ENCODE data around the gene RELL1.

Gene RELL1

DNA sequence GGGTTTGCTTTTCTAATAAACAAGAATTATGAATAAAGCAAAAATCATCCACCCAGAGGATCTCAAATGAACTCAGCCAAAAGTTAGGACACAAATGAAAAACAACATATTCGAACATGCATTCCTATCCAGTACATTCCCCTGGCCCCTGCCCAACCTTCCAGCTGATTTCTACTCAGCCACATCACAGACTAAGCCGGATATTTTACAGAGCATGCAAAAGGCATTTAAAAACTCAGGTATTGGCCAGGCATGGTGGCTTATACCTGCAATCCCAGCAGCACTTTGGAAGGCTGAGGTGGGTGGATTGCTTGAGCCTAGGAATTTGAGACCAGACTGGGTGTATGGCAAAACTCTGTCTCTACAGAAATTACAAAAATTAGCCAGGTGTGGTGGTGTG lies 54.6 kb downstream of the RELL1 start:
- DNase-seq, result no peak

DNA sequence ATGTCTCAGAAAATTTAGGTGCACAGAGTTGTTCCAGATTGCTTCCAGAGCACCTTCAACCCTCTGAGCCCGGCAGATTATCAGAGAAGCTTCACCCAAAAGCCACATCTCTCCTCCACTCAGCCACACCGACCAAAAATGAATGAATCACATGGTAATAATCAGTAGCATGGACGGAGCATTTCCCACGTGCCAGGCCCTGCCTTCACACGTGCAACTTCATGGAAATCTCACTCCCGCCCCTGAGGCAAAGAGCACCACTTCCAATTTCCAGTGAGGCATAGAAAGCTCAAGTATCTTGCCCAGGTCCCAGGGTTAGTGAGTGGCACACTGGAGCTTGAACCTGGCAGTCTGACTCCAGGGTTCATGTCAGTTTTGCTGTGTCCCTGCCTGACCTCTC lies 56.5 kb downstream of the RELL1 start:
- no peak for DNase-seq

DNA sequence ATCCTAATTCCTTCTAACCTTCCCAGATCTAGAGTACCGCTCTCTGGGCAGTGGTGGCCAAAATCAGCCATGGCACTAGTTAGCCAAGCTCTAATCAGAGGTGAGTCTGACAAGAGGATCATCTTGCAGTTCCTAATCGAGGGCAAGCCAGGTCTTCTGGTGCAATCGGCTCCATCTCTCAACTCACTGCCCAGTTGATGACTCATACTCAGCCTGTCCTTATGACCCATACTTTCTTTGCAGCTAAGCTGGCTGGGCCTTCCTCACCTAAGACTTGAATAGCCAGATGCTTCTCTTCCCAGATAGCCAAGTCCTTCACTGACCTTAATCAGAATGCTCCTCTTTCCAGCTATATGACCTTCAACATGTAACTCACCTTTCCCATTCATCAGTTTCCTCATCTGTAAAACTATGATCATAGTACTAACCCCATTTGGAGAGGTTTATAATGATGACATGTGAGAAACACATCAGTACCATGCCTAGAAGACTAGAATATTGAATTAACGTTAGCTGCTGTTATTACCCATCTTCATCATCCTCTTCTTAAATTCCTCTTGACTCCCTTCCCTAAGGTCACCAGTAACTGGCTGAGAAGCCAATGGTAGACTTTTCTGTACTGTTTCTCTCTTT lies 57.1 kb downstream of the RELL1 start:
- DNase-seq, result no peak

DNA sequence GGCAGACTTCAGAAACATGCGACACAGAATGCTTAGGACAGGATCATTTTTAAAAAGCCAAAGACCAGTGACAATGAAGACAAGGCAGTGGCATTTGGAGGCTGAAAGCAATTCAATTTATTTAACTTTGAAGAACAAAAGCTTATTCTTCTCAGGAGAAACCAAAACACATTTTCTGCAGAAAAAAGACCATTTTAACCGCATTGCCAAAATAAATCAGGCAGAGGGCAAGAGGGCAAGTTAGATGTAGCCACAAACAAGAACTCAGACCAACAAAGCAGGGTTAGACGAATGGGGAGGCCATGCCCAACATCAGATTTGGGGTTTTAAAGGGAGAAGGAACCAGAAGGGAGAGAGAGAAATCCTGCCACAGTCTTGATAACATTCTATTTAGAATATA lies 58.9 kb downstream of the RELL1 start:
- no peak for DNase-seq

DNA sequence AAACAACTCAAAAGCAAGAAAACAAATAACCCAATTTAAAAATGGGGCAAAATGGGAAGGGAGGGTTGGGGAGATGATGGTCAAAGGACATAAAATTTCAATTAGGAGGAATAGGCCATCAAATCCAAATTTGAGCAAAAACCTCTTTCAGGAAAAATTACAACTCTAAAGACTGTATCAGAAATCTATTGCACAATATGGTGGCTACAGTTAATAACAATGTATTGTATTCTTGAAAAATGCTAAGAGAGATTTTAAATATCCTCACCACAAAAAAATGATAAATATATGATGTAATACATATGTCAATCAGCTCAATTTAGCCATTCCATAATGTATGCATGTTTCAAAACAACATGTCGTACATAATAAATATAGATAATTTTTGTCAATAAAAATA lies 60.7 kb downstream of the RELL1 start:
- no peak for DNase-seq

DNA sequence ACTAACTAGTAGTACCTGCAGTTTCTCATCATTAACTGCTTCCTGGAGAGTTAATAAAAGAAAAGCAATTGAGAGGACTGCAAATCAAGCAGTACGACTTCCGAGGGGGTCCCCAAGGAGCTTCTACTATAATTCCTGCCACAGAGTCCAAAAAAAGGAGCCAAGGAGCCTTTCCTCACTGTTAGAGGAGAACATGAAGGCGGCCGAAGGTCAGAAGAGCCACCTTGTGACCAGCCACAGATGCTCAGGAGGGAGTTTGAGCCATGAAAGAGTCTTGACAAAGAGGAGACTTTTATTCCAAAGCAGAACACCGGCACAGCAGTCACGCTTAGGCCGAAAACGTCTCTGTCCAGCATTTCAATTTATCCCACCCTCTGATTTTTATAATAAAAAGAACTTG lies 62.2 kb downstream of the RELL1 start:
- no peak for DNase-seq

DNA sequence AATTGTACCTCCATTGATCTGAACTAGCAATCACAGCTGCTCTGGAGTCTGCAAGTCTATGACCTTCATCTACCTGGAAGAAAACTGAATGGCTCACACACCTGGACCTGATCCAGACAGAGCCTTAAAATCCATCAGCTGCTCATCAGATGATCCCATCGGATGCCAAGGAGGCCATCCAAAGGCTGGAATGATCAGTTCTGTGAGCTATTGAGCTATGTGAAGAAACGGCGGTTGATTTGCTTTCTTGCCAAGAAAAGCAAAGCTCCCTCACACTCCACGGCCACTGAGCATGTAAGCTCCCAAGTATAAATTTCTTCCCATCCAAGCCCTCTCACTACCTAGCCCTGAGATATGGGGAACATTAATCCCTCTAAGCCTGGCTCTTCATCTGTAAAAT lies 63.1 kb downstream of the RELL1 start:
- DNase-seq, result no peak

DNA sequence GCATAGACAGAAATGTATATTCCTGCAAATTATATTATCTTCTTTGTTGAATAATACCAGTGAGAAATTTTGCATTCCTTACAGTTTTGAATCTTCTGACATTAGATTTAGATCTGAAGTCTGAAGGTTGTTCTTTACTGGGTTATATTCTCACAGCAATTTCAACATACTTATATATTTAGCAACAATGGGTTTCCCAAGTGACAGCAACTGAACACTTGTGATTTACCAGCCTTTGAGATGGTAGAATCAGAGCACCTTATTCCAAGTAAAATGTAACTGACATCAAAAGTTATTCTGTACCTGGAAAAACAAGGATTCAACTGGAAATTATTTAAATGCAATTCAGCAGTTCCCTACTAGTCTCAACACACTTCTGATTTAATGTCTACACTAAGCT lies 66.0 kb downstream of the RELL1 start:
- no peak for DNase-seq

DNA sequence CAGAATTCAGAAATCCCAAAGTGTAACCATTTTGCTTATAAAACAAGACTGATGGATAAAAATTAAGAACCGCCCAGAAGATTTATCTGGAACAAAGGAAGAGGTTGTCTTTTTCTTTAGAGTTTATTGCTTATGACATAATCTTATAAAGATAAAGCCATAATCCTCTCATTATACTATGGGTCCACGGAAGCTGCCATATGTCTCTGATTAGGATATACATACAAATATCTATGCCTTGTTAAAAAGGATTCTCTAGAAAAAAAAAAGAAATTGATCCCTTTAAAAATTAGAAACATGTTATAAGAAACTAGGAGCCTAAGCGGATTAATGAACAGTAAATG lies 70.5 kb downstream of the RELL1 start:
- DNase-seq, result no peak

DNA sequence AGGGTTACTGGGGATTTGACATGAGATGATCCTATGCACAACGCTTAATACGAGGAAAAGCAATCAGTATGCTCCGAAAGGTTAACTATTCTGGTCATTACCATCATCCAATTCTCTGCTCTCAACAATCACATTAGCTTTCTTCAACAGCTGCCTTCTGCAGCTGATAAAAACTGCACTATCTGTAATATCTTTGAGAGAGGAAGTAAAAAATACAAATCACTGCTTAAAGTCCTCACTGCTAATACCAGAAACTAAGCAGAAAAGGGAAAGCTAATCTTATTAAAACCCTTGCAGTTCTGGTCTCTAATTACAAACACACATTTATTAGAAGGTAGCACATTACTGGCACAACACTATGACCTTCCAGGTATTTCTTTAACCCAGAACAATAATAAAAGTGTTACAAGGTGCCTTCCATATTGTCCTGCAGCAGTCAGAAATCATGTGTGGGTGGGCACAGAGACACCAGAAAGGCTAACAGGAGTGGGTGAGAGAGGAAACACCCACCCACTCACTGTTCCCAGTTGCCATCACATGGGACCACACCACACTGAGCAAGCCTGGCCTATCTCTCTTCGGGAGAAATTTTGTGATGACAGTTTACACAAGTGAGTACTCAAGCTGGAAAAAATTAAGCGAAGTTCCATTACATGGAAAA lies 71.0 kb downstream of the RELL1 start:
- DNase-seq, result no peak

DNA sequence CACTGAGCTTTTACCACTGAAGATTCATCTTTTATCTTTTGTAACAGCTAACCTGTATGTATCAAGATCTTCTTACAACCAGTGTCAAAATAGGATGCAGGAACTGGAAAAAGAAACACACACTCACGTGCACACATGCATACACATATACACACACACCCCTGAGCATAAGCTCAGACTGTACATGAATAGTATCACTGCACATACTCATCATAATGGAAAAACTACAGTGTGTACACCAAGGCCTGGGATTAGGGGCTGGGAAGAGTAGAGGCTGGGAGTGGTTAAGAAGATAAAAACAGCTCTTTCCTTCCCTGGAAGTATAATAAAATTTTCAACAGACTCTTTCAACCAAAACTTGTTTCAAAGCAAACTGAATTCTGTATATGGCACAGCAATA lies 73.4 kb downstream of the RELL1 start:
- DNase-seq, result no peak

DNA sequence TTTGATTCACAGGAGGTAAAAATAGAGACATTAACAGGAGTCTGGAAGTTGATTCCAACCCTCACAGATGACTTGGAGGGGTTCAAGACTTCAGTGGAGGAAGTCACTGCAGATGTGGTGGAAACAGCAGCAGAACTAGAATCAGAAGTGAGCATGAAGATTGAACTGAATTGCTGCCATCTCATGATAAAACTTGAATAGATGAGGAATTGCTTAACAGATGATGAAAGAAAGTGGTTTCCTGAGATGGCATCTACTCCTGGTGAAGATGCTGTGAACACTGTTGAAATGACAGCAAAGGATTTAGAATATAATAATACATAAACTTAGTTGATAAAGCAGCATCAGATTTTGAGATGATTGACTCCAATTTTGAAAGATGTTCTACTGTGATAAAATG lies 76.5 kb downstream of the RELL1 start:
- DNase-seq, result no peak

DNA sequence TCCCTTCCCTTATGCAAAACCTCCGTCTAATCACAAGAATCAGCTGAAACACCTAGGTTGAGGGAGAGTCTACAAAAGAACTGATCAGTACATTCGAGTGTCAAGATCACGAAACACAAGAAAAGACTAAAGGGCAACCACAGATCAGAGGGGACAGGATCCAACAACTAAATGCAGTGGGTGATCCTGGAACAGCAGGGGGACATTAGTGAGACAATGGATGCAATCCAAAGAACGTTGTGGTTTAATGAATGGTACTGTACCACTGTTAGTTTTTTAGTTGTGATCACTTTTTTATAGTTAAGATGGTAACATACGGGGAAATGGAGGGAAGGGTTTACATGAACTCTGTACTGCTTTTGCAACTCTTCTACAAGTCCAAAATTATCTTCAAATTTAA lies 79.2 kb downstream of the RELL1 start:
- no peak for DNase-seq

DNA sequence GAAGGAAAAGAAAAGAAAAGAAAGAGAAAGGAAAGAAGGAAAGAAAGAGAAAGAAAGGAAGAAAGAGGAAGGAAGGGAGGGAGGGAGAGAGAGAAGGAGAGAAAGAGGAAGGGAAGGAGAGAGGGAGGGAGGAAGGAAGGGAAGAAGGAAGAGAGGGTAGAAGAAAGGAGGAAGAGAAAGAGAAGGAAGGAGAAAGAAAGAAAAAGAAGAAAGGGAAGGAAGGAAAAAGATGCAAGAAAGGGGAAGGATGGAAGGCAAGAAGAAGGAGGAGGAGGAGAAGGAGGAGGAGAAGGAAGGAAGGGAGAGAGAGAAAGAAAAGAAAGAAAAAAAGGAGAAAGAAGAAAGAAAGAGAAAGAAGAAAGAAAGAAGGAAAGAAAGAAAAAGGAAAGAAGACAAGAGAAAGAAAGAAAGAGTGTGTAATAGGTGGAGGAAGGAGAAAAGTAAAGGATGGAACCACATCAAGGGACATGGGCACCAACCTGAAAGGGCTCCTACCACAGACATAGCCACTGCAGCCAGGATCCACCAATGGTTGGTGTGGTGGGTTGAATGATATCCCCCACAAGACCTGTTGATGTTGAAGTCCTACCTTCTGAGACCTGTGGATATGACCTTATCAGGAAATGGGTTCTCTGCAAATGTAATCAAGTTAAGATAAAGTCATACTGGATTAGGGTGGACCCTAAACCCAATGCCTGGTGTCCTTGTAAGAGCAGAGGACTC lies 80.2 kb downstream of the RELL1 start:
- DNase-seq, result no peak

DNA sequence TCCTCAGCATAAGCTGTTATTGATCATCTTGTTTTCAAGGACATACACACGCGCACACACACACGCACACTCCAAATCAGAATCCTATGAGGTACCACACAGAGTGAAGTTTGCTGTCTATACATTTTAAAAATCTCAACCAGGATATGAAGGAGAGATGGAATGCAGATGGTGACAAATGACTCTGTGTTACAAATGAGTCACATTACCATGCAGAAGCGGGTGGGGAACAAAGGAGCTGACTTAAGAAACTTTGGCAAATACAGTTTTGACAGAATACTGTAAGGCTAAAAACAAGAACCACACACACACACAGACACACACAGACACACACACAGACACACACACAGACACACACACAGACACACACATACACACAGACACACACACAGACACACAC lies 81.7 kb downstream of the RELL1 start:
- DNase-seq, result no peak

DNA sequence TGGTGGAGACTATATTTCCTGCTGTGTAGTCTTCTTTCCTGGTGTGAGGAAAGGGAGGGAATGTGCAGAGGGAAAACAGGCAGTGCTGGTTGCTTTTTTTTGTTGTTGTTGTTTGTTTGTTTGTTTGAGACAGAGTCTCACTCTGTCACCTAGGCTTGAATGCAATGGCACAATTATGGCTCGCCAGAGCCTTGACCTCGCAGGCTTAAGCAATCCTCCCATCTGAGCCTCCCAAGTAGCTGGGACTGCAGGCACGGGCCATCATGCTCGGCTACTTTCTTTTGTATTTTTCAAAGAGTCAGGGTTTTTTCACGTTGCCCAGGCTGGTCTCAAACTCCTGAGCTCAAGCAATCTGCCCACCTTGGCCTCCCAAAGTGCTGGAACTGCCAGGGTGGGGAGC lies 82.5 kb downstream of the RELL1 start:
- no peak for DNase-seq

DNA sequence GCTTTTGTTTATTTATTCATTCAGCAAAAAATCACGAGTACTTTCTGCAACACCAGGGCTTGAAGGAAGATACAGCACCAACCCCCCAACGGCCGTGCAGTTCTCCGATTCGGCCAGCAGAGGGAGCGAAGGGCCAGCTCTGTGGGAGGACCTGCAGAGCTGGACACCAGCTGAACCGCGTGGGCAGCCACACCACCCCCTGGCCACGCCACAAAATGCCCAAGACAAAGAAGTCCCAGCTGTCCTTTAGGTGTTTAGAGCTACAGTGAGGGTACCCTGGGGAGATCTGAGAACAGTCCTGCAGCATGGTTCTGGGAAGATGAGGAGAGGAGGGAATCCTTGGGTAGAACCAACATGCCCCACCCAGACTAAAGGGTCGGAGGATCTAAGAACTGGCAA lies 83.1 kb downstream of the RELL1 start:
- DNase-seq, result peak; percentile 2

DNA sequence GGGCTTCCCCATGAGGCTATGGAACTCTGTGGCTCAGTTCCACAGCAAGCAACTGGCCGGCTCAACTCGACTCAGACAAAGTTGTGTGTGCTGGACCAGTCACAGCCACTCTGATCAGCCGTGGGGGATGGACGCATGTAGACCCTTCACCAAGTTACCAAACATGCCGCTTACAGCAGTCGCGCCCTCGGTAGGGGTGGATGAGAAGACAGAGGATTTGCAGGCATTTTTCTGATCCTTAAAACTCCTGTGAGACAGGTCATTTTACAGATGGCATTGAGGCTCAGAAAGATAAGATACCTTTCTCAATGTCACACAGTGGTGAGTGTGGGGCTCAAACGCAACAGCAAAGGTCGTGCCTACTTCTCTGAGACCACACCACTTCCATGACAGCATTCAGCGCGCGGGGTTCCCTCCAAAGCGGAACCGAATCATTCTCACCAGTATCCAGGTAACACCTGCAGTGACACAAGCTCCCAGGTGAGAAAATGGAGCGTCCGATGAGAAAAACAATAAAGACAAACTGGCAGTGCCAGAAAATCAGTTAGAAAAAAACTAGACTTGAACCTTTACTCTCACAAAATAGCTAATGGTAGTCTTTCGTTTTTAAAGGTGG lies 83.6 kb downstream of the RELL1 start:
- DNase-seq, result no peak

DNA sequence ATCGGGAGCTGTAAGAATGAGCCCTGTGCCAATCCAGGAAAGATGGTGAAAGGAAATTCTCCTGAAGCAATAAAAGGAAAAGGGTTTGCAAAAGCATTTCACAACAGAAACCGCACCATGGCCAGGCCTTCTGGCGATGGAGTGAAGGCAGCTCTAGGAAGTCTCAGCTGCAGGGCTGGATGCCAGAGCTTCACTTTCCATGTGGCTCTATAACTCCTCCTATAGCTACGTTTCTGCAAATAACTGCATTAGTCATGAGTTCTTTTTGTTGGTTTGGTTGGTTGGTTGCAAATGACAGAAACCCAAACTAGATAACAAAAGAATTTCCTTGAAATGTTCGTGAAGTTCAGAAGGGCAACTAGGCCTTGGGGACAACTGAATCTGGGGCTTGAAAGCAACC lies 84.6 kb downstream of the RELL1 start:
- no peak for DNase-seq

DNA sequence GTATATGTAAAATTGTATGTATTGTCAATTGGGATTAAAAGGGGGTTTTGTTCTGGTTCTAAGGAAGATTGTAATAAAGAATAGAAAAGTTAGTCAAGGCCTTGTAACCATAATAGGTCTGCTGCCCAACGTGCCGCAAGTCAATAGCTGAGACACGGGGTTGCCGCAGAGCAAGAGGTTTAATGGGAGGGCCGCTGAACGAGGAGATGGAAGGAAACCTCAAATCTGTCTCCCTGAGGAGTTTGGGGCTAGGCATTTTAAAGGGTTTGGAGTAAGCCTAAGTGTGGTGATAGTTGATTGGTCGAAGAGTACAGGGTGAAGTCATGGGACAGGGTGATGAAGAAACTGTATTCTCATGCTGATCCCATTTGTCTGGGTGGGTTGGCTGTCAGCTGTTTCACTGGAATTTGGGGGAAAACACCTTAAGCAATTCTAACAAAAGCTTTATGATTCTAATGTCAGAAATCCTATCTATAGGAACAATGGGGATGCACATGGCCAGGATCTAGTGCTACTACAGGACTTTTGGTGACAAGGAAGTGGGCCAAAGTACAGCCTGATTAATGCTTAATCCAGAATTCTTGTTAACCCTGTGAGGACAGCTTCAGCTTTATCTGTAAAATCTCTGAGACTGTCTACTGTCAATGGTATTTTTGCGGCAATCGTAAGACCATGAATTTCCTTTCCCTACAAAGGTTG lies 86.9 kb downstream of the RELL1 start:
- DNase-seq, result no peak

DNA sequence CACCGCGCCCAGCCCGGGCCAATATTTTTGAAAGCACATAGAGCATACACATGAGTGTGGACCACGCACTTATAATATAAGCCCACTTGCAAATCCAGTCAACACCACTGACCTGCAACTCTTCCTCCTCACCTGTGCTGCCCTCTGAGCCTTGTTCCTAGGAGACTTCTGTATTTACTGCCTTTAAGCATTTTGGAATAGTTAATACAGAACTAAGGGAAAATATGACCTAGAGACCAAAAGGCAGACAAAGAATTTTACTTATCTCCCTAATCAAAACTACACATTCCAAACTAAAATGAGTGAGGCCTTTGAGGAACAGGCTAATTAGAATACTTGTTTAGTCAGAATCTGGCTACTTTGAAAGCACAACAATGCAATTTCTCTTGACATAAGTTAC lies 89.1 kb downstream of the RELL1 start:
- DNase-seq, result no peak

DNA sequence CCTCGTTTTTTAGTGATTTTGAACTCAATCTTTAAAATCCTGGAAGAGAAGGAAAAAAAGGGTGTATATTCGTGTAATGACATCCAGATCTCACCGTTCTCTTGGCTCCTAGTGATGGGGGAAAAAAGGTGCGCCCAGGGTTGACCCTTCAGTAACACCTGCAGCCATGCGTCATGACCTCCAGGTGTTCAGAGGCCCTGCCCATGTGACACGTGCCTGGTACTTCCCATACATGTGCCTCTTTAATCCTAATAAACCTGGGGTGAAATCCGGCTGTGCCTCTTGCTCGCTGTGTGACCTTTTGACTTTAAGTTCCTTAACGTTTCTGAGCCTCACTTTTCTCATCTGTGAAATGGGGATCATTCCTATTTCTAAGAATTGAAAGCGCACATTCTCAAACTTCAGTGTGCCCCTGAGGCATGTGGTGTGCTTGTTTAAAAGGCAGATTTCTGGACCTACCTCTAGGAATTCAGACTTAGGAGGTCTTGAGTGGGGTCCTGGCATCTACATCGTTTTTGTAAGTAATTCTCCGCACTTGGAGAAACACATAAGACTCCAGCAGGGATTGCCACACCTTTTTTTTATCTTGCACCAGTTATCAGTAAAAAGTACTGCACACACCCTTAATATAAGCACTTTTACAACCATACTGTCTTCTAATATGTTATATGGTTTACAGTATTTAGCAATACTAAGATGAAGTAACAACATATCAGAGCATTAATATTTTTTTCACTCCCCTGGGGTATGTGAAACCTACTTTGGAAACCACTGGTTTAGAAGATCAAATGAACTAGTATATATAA lies 90.1 kb downstream of the RELL1 start:
- no peak for DNase-seq

DNA sequence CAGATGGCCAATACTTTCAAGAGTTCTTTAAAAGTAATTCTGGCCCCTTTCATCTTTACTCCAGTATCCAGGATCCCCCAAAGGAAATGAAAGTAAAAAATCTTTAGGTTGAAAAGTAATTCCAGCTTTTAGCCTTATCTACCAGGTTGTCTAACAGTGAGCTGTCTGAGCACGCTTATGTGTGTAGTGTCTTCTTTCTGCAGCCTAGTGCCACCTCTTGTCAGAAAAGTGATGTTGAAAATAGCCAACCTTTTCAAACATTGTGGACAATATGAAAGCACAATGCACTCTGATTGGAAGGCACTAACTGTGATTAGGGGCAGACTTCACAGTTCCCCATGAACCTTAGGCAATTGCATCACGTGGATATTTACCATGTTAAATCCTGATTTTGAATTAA lies 92.1 kb downstream of the RELL1 start:
- no peak for DNase-seq

All from NCI-H2171 treated with DMSO at 0.1 percent for 48 hours (cell line).